GM21360 (cell line): ENCODE data around the gene METTL26.
"Not testable (repeated sequence)": the region's sequence is repeated elsewhere in the genome, so short reads cannot be mapped to it uniquely, and the experiment has no call there.

Experiments used
- ATAC-seq: cut with Tn5 transposase; IDR thresholded peaks from one replicate; pipeline ENCODE4 v1.9.1; 2021; ENCODE audit warnings: mild to moderate bottlenecking, moderate library complexity; ENCODE audit not compliant: unreplicated experiment

METTL26 gene

DNA sequence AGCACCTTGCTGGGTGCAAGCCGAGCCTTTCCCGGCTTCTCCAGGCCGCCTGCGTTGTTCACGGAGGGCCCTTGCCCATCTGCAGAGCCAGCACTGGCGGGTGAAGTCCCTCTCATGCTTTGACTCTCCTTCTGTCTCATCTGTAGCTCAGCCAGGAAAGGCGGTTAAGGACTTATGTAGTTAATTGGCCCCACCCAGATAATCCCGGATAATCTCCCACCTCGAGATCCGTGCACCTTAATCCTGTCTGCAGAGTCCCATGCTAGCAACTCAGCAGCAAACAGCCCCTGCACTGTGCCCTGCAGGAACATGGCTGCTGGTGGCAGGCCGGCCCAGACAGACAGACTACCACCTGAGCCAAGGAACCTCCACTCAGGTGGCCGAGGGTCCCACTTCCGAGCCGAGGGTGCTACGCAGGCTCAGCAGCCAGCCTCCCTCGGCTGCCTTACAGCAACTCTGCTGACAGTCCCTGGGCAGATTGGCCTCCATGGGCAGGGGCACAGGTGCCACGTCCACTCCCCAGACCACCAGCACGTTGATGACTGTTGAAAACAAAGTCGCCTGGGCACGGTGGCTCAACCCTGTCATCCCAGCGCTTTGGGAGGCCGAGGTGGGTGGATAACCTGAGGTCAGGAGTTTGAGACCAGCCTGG is 29.3 kb downstream of the METTL26 start:
- no peak for ATAC-seq

DNA sequence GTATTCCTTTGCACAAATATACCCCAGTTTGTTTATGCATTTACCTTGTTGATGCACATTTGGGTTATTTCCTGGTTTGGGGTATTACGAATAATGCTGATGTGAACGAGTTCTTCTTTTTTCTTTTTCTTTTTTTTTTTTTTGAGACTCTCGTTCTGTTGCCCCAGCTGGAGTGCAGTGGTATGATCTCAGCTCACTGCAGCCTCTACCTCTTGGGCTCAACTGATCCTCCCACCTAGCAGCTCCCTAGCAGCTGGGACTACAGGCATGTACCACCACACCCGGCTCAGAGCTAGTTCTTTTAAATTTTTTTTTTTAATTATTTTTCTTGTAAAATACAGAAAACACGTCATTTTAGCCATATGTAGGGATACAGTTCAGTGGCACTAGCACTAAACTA is 32.2 kb downstream of the METTL26 start:
- ATAC-seq: no peak

DNA sequence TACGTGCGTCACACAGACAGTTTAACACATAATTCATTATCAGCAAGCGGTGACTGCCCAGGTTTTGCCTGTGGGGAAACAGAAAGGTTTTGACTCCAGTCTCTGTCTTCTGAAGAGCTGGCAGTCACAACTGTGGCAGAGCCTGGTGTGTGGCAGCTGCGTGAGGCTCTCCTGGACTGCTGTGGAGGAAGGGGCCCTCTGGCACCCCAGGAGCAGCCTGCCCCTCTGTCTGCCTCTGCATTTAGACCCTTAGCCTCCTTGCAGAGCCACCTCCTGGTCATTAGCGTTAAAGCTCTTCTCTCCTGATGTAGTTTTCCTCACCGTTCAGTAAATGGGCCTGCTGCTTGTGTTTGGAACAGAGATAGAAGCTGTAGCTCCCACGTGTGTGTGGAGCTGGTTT is 35.3 kb downstream of the METTL26 start:
- ATAC-seq: no peak

DNA sequence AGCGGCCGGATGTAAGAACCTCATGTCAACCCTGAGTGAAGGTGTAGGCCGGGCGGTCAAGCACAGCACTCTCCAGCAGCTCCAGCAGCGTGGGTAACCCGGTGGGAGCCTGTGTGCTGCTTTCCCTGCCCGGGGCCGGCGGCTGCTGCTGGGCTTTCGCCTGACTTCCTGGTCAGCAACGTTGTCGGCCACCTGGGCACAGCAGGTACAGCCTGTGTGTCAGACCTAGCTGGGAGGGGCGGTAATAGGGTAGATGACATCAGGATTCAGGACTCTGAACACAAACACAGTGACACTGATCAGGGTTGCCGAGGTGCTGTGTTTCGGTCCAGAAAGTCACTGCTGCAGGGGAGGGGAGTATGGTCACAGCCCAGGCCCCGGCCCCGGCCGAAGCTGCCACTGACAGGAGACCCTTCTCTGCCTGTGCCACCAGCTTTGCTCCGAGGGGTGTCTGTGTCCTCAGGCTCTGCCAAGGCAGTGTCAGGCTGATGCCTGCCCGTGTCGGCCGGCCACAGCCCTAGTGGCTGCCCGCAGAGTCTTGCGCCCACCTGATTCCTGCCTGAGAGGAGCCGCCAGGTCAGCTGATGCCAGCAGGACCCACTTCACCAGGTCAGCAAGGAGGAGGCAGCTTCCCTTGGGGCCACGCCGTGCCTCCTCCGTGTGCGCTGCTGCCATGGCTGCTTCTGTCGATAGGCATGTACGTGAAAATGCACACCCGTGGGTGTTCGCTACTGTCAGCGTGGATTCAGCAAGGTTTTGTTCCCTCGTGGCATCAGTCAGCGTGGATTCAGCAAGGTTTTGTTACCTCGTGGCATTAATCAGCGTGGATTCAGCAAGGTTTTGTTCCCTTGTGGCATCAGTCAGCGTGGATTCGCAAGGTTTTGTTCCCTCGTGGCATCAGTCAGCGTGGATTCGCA is 37.0 kb downstream of the METTL26 start:
- no peak for ATAC-seq

DNA sequence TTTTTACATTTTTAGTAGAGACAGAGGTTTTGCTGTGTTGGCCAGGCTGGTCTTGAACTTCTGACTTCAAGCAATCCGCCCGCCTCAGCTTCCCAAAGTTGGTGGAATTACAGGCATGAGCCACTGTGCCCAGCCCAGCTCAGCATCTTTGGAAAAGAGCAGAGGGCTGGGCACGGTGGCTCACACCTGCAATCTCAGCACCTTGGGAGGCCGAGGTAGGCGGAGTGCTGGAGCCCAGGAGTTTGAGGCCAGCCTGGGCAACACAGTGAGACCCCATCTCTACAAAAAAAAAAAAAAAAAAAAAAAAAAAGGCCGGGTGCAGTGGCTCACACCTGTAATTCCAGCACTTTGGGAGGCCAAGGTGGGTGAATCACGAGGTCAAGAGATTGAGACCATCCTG is 38.5 kb downstream of the METTL26 start:
- ATAC-seq: not testable (repeated sequence)

DNA sequence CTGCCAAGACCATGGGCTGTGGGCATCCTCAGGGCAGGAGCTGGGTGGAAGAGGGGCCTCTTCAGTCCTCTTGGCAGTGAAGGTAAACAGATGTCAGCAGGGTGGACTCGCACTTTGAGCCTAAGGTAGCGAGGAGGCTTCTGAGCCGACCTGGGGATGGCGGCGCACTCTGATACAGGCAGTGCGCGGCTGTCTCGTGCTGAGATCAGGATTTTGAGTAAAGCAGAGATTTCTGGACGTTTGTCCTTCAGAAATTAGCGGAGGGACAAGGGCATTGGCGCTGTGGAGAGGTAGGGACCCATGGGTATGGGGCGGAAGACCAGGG is 39.4 kb downstream of the METTL26 start:
- no peak for ATAC-seq

DNA sequence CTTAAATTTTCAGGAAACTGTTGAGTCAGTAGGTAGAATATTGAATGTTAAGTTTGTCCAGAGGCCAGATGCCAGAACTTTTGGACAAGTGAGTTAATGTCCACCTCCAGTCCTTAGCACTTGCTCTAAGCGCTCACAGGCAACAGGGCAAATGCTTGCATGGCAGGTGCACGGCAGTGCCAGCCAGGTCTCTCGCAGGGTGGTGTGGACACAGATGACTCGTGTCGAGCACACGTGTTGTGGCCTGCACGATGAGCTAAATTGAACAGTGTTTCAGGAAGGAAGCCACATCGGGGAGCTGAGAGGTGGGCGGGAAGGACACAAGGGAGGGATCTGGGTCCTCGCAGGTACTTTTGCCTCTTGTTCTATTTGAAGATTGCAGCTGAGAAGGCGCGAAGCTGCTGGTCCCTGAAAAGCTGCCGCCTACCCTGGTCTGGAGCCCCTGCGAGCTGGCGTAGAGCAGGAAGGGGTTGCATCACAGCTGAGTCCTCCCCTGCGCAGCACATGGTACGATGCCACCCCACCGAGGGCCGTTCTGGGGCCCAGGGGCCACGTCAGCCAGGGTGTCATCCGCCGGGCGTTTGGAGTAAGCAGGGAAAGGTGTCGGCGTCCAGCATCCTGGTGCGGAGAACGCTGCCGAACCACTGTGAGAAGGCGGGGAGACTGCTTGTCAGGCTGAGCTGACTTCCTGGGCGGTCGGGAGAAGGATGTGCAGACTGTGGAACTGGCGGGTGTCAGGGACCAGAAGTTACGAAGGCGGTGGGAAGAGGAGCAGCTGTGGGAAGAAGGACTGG is 40.0 kb downstream of the METTL26 start:
- ATAC-seq: no peak

- ATAC-seq: no peak
These were observed 41.0 kb downstream of the METTL26 start for GRCh38 chr16:595094-595528.

DNA sequence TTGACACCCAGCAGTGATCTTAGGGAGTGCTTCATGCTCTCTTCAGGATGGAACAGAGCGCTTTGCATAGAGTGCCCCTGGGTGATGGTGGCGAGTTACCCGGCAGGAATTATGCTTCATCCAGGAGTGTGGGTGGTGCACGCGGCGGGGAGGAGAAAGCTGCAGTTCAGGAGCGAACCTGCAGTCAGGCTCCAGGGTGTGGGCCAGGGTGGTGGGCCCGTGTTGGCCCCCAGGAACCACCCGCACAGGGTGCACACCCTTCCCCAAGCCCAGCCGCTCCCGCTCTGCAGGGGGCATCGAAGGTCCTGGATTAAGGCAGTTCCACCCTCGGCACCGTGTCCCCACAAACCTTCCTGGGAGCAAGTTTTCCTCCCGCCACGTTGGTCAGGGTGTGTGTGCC is 42.3 kb downstream of the METTL26 start:
- ATAC-seq: no peak

- no peak for ATAC-seq
These were observed 42.7 kb downstream of the METTL26 start for GRCh38 chr16:593406-593805.

DNA sequence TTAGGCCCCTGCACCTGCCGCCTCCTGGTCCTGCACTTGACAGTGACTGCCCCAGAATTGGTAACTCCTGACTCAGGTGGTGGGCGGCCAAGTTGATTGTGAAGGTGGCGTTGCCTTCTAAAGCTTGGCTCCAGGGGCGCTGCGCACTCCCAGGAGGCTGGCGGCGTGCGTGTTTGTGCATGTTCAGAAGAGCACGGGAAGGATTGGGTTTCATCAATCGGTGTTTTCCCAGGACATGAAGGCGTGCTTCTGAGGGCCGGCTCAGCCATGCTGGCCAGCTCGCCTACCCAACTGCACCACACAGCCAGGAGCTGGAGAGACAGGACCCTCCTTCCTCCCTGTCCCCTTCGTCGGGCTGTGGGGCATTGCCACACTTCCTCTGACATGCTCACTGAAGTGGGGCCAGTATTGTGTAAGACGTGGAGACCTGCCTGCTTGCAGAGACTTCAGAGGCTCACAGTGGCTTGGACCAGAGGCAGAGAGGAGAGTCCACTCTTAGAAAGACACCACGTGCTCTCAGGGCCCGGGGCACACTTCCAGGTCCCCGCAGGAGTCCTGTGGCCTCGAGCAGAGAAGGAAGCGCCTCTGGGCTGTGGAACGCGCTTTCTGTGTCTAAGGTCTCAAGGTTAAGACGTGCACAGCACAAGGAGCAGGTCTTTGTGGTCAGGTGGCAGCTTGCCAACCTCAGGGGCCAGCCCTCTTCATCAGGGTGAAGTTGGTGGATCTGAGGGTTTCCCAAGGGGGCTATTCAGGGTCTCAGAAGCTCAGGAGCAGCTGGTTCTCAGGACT is 43.4 kb downstream of the METTL26 start:
- ATAC-seq: no peak

GRCh38 chr16:591892-592517 is 44.1 kb downstream of the METTL26 start:
- no peak for ATAC-seq

DNA sequence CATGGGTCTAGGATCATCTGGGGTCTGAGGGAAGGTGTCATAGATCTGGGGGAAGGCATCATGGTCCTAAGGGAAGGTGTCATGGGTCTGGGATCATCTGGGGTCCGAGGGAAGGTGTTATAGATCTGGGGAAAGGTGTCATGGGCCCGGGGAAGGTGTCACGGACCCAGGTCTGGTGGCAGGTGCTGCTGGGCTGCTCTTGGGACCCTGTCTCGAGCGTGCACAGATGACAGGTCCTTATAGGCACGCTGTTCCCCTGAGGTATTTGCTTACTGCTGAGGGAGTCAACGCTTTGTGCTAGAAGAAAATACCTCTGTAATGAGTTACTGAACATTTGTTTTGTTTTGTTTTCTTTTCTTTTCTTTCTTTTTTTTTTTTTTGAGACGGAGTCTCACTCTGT is 44.9 kb downstream of the METTL26 start:
- no peak for ATAC-seq

DNA sequence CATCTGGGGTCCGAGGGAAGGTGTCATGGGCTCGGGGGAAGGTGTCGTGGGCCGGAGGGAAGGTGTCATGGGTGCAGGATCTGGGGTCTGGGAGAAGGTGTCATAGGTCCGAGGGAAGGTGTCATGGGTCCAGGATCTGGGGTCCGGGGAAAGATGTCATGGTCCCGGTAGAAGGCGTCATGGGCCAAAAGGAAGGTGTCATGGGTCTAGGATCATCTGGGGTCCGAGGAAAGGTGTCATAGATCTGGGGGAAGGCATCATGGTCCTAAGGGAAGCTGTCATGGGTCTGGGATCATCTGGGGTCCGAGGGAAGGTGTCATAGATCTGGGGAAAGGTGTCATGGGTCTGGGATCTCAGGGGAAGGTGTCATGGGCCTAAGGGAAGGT is 45.3 kb downstream of the METTL26 start:
- no peak for ATAC-seq

GRCh38 chr16:590188-590814 is 45.8 kb downstream of the METTL26 start:
- no peak for ATAC-seq

DNA sequence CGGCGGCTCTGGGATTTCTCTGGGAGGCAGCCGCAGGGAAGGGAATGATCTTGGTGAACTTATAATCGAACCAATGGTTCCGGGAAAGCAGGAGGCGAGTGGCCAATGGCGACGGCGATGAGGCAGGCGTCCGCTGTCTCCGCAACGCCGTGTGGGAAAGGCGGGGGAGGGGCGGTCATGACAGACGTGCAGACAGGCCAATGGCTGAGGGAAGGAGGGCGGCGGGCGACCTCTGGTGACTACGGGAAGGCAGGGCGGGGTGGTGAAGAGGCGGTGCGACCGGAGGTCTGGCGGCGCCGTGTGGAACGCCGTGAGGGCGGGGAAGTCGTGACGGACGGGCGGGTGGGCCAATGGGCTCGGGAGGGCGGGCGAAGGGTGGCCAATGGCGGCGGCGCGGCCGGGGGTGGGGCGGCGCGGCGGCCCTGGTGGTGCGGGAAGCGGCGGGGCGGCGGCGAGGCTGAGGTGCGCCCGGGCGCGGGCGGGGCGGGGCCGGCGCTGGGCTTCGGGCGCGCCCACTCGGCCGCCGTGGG is 46.4 kb downstream of the METTL26 start, which contains the start of gene RAB40C:
TSS of gene RAB40C (plus strand) at position 409 of the 530 bp plus-strand sequence. CDS start 226 bp downstream, outside the sequence.
- ATAC-seq: peak; percentile 73

DNA sequence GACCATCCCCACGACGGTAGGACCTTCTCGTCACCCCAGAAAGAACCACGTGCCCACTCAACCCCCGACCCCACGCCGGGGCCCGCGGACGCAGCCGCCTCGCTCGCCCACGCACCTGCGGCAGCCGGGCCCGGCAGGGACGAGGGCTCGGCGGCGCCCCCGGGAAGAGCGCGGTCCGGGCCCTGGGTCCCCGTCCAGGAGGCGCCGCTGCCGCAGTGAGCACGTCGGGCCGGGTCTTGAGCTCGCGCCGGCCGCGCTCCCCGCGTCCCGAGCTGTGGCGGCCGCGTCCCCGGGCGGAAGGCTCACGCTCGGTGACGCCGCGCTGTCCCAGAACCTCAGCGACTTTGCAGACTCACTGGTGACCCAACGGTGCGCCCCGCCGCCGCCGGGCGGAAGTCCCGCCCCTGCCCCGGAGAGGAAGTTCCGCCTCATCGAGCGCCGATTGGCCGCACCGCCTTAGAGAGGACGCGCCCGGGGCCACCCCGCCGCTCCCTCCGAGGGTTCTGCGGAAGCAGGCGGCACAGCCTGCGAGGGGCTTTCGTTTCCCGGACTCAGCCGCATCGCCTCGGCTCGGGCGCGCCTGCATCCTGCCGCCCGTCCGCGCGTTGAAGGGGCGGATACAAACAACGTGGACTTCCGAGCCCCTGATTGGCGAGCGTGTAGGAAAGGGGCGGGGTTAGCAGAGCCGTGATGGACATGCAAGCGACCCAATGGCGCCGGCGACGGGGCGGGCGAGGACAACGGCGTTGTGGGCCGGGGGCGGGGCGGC is 47.0 kb downstream of the METTL26 start:
- peak; percentile 55 for ATAC-seq

DNA sequence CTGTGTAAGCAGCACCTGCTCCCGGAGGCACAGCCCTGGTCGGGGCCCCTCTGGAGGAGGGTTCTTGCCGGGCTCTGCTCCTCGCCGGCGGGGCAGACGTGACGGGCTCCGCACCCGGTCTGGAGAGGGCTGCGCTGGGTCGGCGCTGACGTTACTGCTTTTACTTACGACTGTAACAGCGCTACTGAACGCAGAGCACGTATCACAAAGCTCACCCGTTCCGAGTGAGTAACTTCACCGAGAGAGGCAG is 47.5 kb downstream of the METTL26 start:
- ATAC-seq: peak; percentile 18
